ENCODE measurements around the gene ACTR3C. TPM values are rescaled to one million over a fixed set of nuclear protein-coding genes. Genes with fewer than 3 reads are reported as not detected.

Gene ACTR3C
- total RNA-seq, 1 donor from 2014 or later = 0.49 TPM

- TF ChIP-seq, protein P1, sequence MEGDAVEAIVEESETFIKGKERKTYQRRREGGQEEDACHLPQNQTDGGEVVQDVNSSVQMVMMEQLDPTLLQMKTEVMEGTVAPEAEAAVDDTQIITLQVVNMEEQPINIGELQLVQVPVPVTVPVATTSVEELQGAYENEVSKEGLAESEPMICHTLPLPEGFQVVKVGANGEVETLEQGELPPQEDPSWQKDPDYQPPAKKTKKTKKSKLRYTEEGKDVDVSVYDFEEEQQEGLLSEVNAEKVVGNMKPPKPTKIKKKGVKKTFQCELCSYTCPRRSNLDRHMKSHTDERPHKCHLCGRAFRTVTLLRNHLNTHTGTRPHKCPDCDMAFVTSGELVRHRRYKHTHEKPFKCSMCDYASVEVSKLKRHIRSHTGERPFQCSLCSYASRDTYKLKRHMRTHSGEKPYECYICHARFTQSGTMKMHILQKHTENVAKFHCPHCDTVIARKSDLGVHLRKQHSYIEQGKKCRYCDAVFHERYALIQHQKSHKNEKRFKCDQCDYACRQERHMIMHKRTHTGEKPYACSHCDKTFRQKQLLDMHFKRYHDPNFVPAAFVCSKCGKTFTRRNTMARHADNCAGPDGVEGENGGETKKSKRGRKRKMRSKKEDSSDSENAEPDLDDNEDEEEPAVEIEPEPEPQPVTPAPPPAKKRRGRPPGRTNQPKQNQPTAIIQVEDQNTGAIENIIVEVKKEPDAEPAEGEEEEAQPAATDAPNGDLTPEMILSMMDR (conservative IDR thresholded peaks at IDR 0.05) = no peak
- peaks cover 15% of the 10 kb centered on the region for H3K36me3 Mint-ChIP-seq (ENCODE audit: low read depth)
- no peak for DNase-seq (ENCODE audit: low read depth, low spot score)
- H3K4me1 Mint-ChIP-seq = peaks cover 48% of the 10 kb centered on the region
- H3K9me3 Mint-ChIP-seq = no peaks in the 10 kb centered on the region
- H3K4me3 Mint-ChIP-seq = peak overlapping the region; percentile 100
- H3K27ac Mint-ChIP-seq (ENCODE audit: unreplicated experiment) = peak overlapping the region; percentile 78
- peaks cover 2% of the 10 kb centered on the region for H3K27me3 Mint-ChIP-seq (ENCODE audit: low read depth)
Observed at GRCh38 chr7:150370612-150371071, 47.3 kb upstream of the ACTR3C start.

GRCh38 chr7:150369748-150370501, 46.6 kb upstream of the ACTR3C start:
- Mint-ChIP-seq H3K4me1 (peaks cover 47% of the 10 kb centered on the region), H3K27ac (ENCODE audit: unreplicated experiment) (peak overlapping the region; percentile 99), H3K4me3 (peak overlapping the region; percentile 100), H3K36me3 (ENCODE audit: low read depth) (peaks cover 15% of the 10 kb centered on the region), H3K27me3 (ENCODE audit: low read depth) (peaks cover 2% of the 10 kb centered on the region), H3K9me3 (no peaks in the 10 kb centered on the region)
- DNase-seq (ENCODE audit: low read depth, low spot score) = no peak
- TF ChIP-seq, protein P1 (conservative IDR thresholded peaks at IDR 0.05) = no peak

DNA sequence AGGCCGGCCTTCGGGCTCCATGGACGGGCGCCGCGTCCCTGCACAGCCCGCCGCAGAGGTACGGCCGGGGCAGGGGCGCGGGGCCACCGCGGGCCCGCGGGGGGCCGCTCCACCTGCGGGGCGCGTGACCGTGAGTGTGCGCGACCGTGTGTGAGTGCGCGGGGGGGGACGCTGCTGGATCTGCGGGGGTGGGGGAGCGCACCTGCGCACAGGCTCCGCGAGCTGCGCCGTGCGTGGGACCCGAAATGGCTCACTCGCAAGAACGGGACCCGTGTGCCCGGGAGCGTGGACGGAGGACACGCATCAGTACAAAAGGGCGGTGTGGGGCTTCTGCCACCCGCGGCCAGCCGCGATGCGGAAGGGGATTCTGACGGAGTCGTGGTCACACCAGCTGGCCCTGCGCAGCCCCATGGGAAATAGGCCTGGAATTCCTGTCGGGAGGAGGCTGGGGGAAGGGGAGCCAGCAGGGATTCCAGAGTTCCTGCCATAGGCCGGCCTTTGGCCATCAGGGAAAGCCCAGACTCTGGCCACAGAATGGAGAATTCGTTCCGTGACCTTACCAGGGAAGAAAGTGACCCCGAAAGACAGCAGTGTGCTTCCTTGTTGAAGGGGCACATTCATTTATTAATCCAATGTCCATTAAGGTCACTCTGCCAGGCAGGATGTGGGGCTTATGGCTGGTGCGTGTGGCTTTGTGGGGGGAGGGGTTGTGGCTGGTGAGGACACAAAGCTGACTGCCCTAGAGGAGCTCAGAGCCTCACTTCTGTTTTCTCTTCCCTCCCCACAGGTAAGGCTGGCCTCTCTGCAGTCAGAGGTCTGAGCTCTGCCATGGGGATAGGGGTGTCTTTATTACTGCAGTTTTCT, 45.8 kb upstream of the ACTR3C start:
- Mint-ChIP-seq H3K9me3 (no peaks in the 10 kb centered on the region), H3K4me3 (peak overlapping the region; percentile 100), H3K27me3 (ENCODE audit: low read depth) (peaks cover 2% of the 10 kb centered on the region), H3K4me1 (peaks cover 43% of the 10 kb centered on the region), H3K27ac (ENCODE audit: unreplicated experiment) (peak overlapping the region; percentile 99), H3K36me3 (ENCODE audit: low read depth) (peaks cover 11% of the 10 kb centered on the region)
- peak; percentile 52 for DNase-seq (ENCODE audit: low read depth, low spot score)
- TF ChIP-seq, protein P1 (conservative IDR thresholded peaks at IDR 0.05) = no peak

- peaks cover 37% of the 10 kb centered on the region for H3K4me1 Mint-ChIP-seq
Observed at GRCh38 chr7:150368096-150368883, 44.9 kb upstream of the ACTR3C start, which contains the start of gene REPIN1. TSS of gene REPIN1 (plus strand) at chr7:150368822. CDS start at chr7:150369712, 890 bp downstream.

More at GRCh38 chr7:150368096-150368883, 44.9 kb upstream of the ACTR3C start, which contains the start of gene REPIN1:
- TF ChIP-seq, protein P1 (conservative IDR thresholded peaks at IDR 0.05) = no peak
- Mint-ChIP-seq H3K36me3 (ENCODE audit: low read depth) (peaks cover 6% of the 10 kb centered on the region), H3K27ac (ENCODE audit: unreplicated experiment) (peak within 1 kb of the TSS; percentile 99), H3K9me3 (no peaks in the 10 kb centered on the region), H3K4me3 (peak within 1 kb of the TSS; percentile 100), H3K27me3 (ENCODE audit: low read depth) (peaks cover 2% of the 10 kb centered on the region)
- peak; percentile 89 for DNase-seq (ENCODE audit: low read depth, low spot score)
